C1 segment of cervical spinal cord (tissue), 14 donors: ENCODE measurements around the gene NRXN3.

Source experiments
- DNase-seq, 14 donors: peaks; one replicate each; lab custom pipeline; 2025; lab: John Stamatoyannopoulos, UW

Gene NRXN3

DNA sequence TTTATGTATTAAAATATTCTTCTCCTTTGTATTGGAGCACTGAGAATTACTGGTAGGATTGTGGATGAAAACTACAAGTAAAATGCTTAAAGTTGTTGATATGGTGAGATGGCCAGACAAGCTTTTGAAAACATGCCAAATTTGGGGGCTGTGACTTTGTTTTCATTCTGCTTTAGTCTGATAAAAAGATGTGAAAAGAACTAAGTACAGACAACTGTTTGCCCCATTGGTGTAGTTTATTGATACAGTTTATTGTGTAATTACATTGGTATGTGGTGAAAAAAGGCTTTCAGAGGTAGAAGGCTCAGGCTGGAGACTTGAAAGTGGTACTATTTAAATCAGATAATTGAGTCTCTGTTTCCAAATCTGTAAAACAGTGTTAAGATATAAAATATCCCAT is 1294.3 kb downstream of the NRXN3 start:
- DNase-seq = no peak

- no peak for DNase-seq
Measured at GRCh38 chr14:79465651-79466050, 1295.5 kb downstream of the NRXN3 start.

- no peak for DNase-seq
Measured at GRCh38 chr14:79466938-79467527, 1296.9 kb downstream of the NRXN3 start.

DNA sequence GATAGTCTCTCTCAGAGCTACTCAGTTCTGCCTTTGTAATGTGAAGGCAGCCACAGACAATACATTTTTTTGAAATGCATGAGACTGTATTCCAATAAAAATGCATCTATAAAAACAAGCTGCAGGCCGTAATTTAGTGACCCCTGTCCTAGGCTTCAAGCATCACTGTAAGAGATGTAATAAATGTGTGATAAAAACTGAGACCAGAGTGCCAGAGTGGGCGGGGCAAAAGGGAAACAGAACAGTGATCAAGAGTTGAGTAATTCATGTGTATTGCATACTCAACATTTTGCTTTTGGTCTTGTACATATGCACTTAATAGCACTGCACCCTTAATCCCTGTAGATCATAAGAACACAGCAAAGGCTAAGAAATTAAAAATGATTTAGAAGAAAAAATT is 1297.7 kb downstream of the NRXN3 start:
- no peak for DNase-seq

DNA sequence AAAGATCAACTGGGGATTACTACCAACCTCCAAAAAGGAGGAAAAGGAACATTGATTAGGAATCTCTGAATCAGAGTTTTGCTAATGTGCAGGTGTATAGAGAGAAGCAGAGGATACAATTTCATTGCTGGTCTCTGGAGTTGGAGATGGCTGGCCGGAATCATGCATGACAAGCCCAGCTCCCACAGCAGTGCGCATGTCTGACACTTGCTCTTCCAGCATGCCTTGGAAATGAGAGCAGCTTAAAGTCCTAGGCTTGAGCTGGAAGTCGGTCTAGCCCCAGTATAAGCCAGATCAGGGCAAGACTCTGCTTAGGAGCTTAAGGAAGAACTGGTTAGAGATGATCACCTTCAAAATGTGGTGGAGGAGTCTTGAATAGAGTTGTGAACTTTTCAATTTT is 1298.3 kb downstream of the NRXN3 start:
- DNase-seq = no peak

GRCh38 chr14:79473651-79474050 is 1303.5 kb downstream of the NRXN3 start:
- DNase-seq = peak in 1 of 14 donors; percentile 75

DNA sequence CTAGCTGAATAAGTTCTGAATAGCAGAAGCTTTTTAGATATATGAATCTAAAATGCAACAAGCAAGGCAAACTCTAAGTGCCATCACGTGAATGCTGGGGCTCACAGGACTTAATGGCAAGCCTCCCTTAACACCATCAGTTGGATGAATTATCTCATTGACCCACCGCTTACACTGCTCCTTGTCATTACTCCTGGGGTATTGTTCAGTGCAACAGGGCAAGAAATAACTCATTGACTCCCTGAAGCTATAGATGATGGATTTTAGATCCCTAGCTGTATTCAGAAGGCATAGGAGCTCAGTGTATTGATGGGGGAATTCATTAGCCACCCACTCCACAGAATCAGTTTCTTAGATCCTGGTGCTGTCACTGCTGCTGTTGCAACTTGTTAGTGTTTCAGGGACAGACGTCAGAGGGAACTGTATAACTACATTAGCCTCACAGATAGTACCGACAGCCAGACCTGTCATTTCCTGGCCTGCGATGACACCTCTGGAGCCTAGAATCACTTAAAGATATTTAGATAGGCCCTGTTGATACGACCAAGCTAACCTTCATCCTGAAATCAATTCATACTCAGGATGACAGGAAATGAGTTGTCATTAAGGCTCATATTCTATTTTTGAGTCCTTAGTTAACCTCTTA is 1305.8 kb downstream of the NRXN3 start:
- DNase-seq = no peak

DNA sequence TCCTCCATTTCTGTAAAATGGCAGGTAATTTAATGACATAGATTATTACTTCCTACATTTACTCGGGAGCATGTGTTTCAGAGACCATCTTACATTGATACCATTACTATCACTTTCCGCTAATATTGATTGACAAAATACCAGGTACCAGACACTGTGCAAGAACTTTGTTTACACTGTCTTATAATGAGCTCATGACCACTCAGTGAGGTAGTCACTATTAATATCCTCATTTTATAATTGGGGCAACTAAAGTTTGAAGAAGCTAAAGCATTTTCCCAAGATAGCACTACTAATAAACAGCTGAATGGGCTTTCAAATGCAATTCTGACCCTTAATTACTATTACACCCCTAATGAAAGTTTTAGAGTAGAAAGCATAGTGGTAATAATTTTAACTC is 1306.4 kb downstream of the NRXN3 start:
- DNase-seq = no peak

DNA sequence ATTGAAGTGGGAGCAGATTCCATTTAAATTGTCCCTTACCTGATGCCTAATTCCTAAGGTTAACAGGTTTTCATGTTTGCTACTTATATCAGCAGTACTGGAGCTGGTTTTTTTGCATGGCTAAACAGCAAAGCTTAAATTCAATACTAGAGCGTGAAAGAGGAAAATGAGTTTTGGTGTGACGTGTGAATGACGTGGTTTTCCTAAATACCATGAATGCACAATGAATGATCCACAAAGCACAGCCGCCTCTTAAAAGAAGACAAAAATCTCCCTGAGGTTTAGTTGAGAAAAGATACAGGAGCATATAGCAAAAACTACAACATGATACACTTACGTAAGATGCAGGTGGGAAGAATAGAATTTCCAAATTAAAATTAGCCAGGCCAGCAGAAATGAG is 1310.0 kb downstream of the NRXN3 start:
- no peak for DNase-seq

DNA sequence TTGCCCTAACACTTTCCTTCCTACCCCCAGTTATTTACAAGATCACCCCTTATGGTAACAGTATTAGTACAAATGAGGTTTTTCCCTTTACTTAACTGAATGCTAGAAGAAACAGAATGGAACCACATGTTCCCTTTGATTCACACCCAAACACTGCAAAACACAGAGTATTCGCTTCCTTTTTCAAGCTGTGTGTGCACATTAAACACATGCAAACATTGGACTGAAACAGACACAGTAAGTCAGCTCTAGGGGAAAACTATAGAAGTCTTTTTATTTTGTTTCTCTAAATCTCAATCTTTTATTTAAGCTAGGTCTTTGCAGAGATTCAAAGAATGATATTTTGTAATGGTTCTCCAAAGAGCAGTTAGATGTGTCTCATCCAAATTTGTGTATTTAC is 1312.7 kb downstream of the NRXN3 start:
- no peak for DNase-seq

DNA sequence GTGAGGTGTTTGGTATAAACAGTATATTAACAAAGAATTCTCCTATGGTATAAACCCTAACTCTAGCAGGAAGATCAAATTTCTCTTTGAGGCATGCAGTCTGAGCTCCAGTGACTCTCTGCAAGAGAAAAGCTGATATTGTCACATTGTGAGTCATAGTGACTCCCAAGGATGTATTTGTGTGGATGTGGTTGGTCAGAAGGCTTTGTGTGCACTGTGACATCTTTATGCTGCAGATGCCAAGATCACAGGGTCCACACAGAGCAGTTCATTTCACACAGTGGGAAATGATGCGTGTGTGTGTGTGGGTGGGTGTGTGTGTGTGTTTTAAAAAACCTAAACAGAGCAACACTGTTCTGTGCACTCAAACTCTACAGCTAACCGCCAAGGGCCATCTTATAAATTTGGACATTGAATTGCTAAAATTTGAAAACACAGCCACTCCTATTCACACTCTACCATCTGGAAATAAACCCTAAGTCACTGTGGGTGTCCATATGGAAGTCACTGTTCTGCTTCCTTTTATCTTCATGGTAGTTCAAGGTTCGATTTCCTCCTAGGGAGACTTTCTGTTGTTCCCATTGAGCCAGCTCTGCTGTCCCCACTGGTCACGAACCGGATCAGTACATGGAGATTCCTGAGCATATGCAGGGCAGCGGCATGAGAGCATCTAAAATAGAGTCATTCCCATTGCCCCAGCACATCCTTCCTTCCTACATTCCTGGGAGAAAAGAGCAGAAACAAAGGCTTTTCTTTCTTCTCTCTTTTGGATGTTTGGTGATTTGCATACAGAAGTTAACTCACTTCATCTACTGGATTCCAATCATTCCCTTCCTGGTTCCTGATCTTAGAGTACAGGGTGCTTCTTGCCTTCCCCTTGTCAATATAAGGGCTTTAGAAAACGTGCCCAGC is 1313.6 kb downstream of the NRXN3 start:
- DNase-seq = peak in 2 of 14 donors; percentile 1 to 4

DNA sequence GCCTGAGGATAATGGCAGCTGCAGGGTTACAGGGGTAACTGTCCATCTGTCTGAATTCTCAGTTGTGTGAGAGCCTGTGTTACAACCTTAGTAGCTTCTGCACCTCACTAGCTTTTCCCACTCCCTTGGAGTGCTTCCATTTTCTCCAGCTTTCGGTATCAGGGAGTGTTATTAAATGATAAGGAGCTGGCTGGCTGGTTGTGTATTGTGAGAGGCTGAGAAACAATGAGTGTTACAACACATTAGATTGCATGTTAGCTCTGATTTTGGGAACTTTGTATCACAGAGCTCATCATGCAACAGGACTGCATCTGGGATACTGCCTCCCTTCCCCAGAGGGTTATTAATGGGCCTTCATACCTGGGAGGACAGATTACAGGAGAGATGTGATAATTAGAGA is 1317.5 kb downstream of the NRXN3 start:
- no peak for DNase-seq

- DNase-seq = no peak
Measured at GRCh38 chr14:79491161-79491560, 1321.0 kb downstream of the NRXN3 start.

DNA sequence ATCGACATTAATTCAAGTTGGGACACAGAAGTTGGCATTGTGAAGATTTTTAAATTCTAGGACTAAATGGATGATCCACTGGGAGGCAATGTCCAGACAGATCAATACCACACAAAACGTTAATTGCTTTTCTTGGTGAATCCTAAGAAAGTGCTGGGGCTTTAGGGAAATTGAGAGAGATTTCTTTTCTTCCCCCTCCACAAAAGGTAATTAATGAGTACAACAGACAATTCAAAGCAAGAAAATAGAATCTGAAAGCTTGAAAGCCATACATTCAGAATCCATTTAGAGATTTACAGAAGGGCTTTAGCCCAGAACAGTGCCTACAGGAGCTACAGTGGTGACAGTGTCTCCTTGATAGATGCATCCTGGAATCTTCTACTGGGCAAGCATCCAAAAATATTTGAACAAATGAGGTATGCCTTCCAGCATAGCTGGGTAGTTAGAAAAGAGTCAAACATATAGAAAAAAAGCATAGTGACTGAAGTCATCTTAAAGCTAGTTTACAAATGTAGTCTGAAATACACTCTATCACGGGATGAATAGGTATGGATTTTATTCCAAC is 1323.0 kb downstream of the NRXN3 start:
- no peak for DNase-seq

GRCh38 chr14:79496701-79497100 is 1326.5 kb downstream of the NRXN3 start:
- no peak for DNase-seq

DNA sequence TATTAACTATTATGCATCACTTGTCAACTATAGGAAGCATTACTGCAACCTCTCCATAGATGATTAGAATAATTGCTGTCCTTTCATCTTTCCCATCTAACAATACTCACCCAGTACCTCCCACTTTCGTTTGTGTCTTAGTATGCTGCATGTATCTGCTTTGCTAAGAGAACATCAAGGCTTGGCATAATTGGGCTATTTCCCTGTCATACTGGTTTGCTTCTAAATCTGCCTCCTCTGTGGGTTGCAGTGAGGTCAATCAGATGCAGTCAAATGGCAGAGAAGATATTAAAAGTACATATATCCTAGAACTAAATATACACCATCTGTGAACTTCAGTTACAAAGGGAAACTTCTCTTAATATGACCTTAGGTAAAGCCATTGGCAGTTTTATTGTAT is 1330.3 kb downstream of the NRXN3 start:
- no peak for DNase-seq

- no peak for DNase-seq
Measured at GRCh38 chr14:79502136-79502750, 1332.1 kb downstream of the NRXN3 start.

DNA sequence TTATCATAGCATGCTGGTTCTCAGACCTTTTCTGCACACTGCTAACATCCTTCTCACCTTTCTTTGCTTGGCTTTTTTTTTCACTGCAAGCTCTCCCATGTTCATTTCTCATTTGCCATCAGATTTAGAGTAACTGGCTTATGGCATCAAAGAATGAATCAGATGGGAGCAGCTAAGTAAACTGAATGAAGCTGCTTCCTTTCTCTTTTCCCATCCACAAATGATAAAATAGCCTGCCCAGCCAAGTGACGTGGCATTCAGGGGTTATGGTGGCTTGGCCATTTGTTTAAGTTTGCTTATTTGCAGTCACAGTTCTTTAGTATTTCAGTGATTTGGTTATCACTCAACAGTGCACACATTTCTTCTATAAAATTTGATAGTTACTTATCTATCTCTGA is 1332.6 kb downstream of the NRXN3 start:
- DNase-seq = no peak

DNA sequence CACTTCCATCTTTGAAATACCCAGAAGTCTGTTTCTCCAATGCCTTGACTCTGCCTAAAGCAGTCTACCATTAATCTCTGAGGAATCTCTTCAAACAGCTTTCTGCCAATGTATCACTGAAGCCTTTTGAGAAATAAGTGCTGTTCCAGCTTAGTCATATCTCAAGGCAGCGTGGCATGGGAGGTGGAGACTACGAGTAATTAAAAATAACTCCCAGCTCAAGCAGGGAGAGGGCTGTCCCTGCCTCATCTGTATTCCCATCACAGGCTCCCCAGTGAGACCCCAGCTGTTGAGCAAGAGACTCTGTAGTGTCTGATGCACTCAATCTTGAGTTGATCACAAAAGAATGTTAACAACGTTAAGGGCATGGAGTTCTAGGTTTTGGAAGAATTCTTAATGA is 1340.5 kb downstream of the NRXN3 start:
- no peak for DNase-seq

GRCh38 chr14:79511146-79511545 is 1341.0 kb downstream of the NRXN3 start:
- no peak for DNase-seq

GRCh38 chr14:79513446-79513845 is 1343.3 kb downstream of the NRXN3 start:
- DNase-seq = no peak

- DNase-seq = no peak
Measured at GRCh38 chr14:79514700-79515099, 1344.5 kb downstream of the NRXN3 start.
